GM12878 (cell line): ENCODE data around the gene MYO1D. TPM values are rescaled to one million over a fixed set of nuclear protein-coding genes. Genes with fewer than 3 reads are reported as not detected.
A peak's percentile ranks its signal among the peaks of the same experiment; 100 is the strongest.

Experiments used
- ATF7 ChIP-seq: fragments of 450-650 bp; IDR thresholded peaks from 2 replicates; pipeline ENCODE4 v1.6.1; 2016; ENCODE audit warnings: low read depth, mild to moderate bottlenecking
- GATAD2B ChIP-seq: fragments of 450-650 bp; conservative IDR thresholded peaks from 2 replicates; pipeline ENCODE4 v1.6.1; 2017; ENCODE audit warnings: low read depth, mild to moderate bottlenecking, moderate library complexity
- PAX8 ChIP-seq: fragments of 450-650 bp; IDR thresholded peaks from 2 replicates; pipeline ENCODE4 v1.6.1; 2017; ENCODE audit warnings: mild to moderate bottlenecking, moderate library complexity
- POLR2AphosphoS5 ChIP-seq: IDR thresholded peaks from 2 replicates; pipeline ENCODE4 v1.6.1; 2011; ENCODE audit warnings: mild to moderate bottlenecking, low read length, inconsistent platforms
- RB1 ChIP-seq: fragments of 450-650 bp; formaldehyde crosslinking; IDR thresholded peaks from 2 replicates; pipeline ENCODE4 v1.6.1; 2017; ENCODE audit warnings: mild to moderate bottlenecking, borderline replicate concordance
- SKIL ChIP-seq: fragments of 450-650 bp; IDR thresholded peaks from 2 replicates; pipeline ENCODE4 v1.6.1; 2017; ENCODE audit warnings: mild to moderate bottlenecking, low read depth, inconsistent platforms; ENCODE audit not compliant: poor library complexity, severe bottlenecking
- SMARCA5 ChIP-seq: fragments of 450-650 bp; IDR thresholded peaks from 2 replicates; pipeline ENCODE4 v1.6.1; 2017; ENCODE audit warnings: mild to moderate bottlenecking
- SMC3 ChIP-seq: IDR thresholded peaks from 2 replicates; pipeline ENCODE4 v1.6.1; 2011; ENCODE audit warnings: low read length, improper control_type of control experiment, borderline replicate concordance
- YY1 ChIP-seq: IDR thresholded peaks from 2 replicates; pipeline ENCODE4 v1.6.1; 2011; ENCODE audit warnings: low read depth, mild to moderate bottlenecking, low read length
- polyA plus RNA-seq, 11 experiments: library from polyadenylated mRNA; depleted of rRNA in 4 of 11; unstranded in 6 of 11; stranded (reverse) in 5 of 11; fragments of >200 nt; fragmentation: Nextera tagmentation in 4 of 11; fragmentation: Illumina TruSeq in 1 of 11; extraction: Ambion mirVana in 4 of 11; extraction: Trizol in 1 of 11; gene quantifications; 1 replicate in 1 of 11; 2 replicates in 10 of 11; pipeline versions ENCODE4 v1.2.1 to v1.2.3, GENCODE V29; 2011 to 2016; ENCODE audit warnings: inconsistent platforms in 2 of 11, missing spikeins in 2 of 11, low read depth in 1 of 11
- total RNA-seq, 4 experiments: library from RNA; depleted of rRNA in 3 of 4; stranded (reverse); fragments of >200 nt in 3 of 4; fragmentation: Illumina TruSeq in 1 of 4; extraction: Trizol in 1 of 4; gene quantifications; 2 replicates each; pipeline versions ENCODE4 v1.2.1 to v1.2.3, GENCODE V29; 2013 to 2021
- TF ChIP-seq, protein P1 (sequence below), 3 experiments: IDR thresholded peaks in 2 of 3; conservative IDR thresholded peaks in 1 of 3; 2 replicates each; pipeline ENCODE4 v1.5.1; 2011; ENCODE audit warnings: low read depth in 3 of 3, low read length in 3 of 3, mild to moderate bottlenecking in 3 of 3, control low read depth in 2 of 3, moderate library complexity in 2 of 3, inconsistent platforms in 1 of 3, mixed read lengths in 1 of 3; ENCODE audit not compliant: control insufficient read depth in 2 of 3, insufficient read depth in 1 of 3; ENCODE audit errors: extremely low read depth in 1 of 3
- TF ChIP-seq, protein P2 (sequence below): fragments of 450-650 bp; IDR thresholded peaks from 2 replicates; pipeline ENCODE4 v1.6.1; 2016; ENCODE audit warnings: mild to moderate bottlenecking

The MYO1D gene
- total and polyA plus RNA-seq, 10 of the 15 experiments (the other 5 are each of a cell fraction or from before 2014, with no cell fraction given) = 1.8 to 37.7 (median 25.4) TPM

GRCh38 chr17:32877164-32877764 is 340 bp upstream of the MYO1D start (continued):
- TF ChIP-seq, protein P1, sequence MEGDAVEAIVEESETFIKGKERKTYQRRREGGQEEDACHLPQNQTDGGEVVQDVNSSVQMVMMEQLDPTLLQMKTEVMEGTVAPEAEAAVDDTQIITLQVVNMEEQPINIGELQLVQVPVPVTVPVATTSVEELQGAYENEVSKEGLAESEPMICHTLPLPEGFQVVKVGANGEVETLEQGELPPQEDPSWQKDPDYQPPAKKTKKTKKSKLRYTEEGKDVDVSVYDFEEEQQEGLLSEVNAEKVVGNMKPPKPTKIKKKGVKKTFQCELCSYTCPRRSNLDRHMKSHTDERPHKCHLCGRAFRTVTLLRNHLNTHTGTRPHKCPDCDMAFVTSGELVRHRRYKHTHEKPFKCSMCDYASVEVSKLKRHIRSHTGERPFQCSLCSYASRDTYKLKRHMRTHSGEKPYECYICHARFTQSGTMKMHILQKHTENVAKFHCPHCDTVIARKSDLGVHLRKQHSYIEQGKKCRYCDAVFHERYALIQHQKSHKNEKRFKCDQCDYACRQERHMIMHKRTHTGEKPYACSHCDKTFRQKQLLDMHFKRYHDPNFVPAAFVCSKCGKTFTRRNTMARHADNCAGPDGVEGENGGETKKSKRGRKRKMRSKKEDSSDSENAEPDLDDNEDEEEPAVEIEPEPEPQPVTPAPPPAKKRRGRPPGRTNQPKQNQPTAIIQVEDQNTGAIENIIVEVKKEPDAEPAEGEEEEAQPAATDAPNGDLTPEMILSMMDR (IDR thresholded peaks at IDR 0.05 in 2 of 3, conservative IDR thresholded peaks at IDR 0.05 in 1 of 3; ENCODE audit: control insufficient read depth in 2 of 3, extremely low read depth in 1 of 3, insufficient read depth in 1 of 3, low read depth in 3 of 3, low read length in 3 of 3) = peak; percentile 83 to 94 (median 88); a peak in 5 of 6 replicates
- TF ChIP-seq SMARCA5 (peak; percentile 83), RB1 (peak; percentile 23; the same call in 1 of the 2 replicates), ATF7 (peak; percentile 32; the same call in 1 of the 2 replicates), POLR2AphosphoS5 (no peak), SMC3 (peak; percentile 80), SKIL (peak; percentile 50), YY1 (peak; percentile 87), PAX8 (0 out of 2 replicates have a peak, but pooled peaks have one; percentile 64), GATAD2B (0 out of 2 replicates have a peak, but pooled peaks have one; percentile 3)
- TF ChIP-seq, protein P2, sequence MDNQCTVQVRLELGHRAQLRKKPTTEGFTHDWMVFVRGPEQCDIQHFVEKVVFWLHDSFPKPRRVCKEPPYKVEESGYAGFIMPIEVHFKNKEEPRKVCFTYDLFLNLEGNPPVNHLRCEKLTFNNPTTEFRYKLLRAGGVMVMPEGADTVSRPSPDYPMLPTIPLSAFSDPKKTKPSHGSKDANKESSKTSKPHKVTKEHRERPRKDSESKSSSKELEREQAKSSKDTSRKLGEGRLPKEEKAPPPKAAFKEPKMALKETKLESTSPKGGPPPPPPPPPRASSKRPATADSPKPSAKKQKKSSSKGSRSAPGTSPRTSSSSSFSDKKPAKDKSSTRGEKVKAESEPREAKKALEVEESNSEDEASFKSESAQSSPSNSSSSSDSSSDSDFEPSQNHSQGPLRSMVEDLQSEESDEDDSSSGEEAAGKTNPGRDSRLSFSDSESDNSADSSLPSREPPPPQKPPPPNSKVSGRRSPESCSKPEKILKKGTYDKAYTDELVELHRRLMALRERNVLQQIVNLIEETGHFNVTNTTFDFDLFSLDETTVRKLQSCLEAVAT = peak; percentile 68
